Fibroblast of villous mesenchyme (primary cell): ENCODE measurements around the gene UTP4. TPM values are rescaled to one million over a fixed set of nuclear protein-coding genes. Genes with fewer than 3 reads are reported as not detected.

ENCODE experiments used
- DNase-seq: peaks from one replicate; pipeline ENCODE4 v3.0.0-alpha.2; 2010; ENCODE audit warnings: low read depth
- H3K4me3 ChIP-seq: 2 replicates; pipeline ENCODE4 v1.5.1; 2011; ENCODE audit warnings: low read depth, mild to moderate bottlenecking, low read length
- CTCF ChIP-seq: IDR thresholded peaks from 2 replicates; pipeline ENCODE4 v1.5.1; 2012; ENCODE audit warnings: low read depth, mild to moderate bottlenecking, low read length; ENCODE audit not compliant: insufficient read depth
- total RNA-seq: library from RNA; depleted of rRNA; stranded (reverse); fragments of >200 nt; gene quantifications from 2 replicates; pipeline ENCODE4 v1.2.3, GENCODE V29; 2012

UTP4 gene
- total RNA-seq, 1 donor: 22.5 TPM

- H3K4me3 ChIP-seq: no peak overlapping the region
- no peak for DNase-seq
- no peak for TF ChIP-seq CTCF
Observed at GRCh38 chr16:69089091-69089910, 43.1 kb upstream of the UTP4 start.

GRCh38 chr16:69093974-69094373, 38.5 kb upstream of the UTP4 start:
- H3K4me3 ChIP-seq: no peak overlapping the region
- no peak for DNase-seq
- no peak for TF ChIP-seq CTCF

- no peak overlapping the region for H3K4me3 ChIP-seq
- no peak for DNase-seq
- no peak for TF ChIP-seq CTCF
Observed at GRCh38 chr16:69094501-69094900, 37.9 kb upstream of the UTP4 start.

- H3K4me3 ChIP-seq: no peak overlapping the region
- no peak for DNase-seq
- no peak for TF ChIP-seq CTCF
Observed at GRCh38 chr16:69095193-69095592, 37.3 kb upstream of the UTP4 start.

GRCh38 chr16:69100071-69100691, 32.3 kb upstream of the UTP4 start:
- no peak overlapping the region for H3K4me3 ChIP-seq
- no peak for DNase-seq
- no peak for TF ChIP-seq CTCF

- peak; percentile 29 for TF ChIP-seq CTCF
- peak; percentile 60 for DNase-seq
Observed at GRCh38 chr16:69105501-69106361, 26.7 kb upstream of the UTP4 start, which contains the start of gene HAS3. HAS3 (plus strand) TSS chr16:69105653; CDS start chr16:69109396, 3,743 bp downstream.

More at GRCh38 chr16:69105501-69106361, 26.7 kb upstream of the UTP4 start, which contains the start of gene HAS3:
- H3K4me3 ChIP-seq: peak within 1 kb of the TSS; percentile 58
